HepG2 (cell line): Measurements from ENCODE around the gene RPS6KB2. TPM values are rescaled to one million over a fixed set of nuclear protein-coding genes. Genes with fewer than 3 reads are reported as not detected.

Experiments
- ATAC-seq: fragments of 200-7000 bp; cut with Tn5 transposase; 3 replicates; pipeline ENCODE4 v1.9.1; 2020; ENCODE audit warnings: mild to moderate bottlenecking, moderate library complexity
- BruUV-seq: library from RNA; stranded (reverse); fragments of 400-500 nt; replicated peaks from 2 replicates; lab custom pipeline; 2021; lab: Mats Ljungman, UMichigan
- CTCF ChIA-PET: fragments of 300-600 bp; formaldehyde crosslinking; extraction: SDS; loops from one replicate; lab custom pipeline; 2021; ENCODE audit warnings: low total read pairs, inconsistent platforms, low intra/inter-chr PET ratio; lab: Yijun Ruan, JAX
- POLR2A ChIA-PET: fragments of 350-600 bp; sonication (Branson Sonifier 250); formaldehyde crosslinking; loops from one replicate; lab custom pipeline; 2020; ENCODE audit warnings: antibody characterized with exemption, inconsistent platforms; lab: Yijun Ruan, JAX
- DNase-seq: peaks from one replicate; pipeline ENCODE4 v3.0.0-alpha.2; 2015; ENCODE audit warnings: low spot score
- FAIRE-seq: peaks from 3 replicates; lab custom pipeline; 2011; peaks lifted over from hg19 to GRCh38; lab: Jason Lieb, UNC
- H2AFZ ChIP-seq: one replicate; pipeline ENCODE4 v1.6.1; 2011; ENCODE audit warnings: low read length, inconsistent platforms
- H3K27ac ChIP-seq: fragments of 300-600 bp; 3 replicates; pipeline ENCODE4 v1.8.0; 2011; ENCODE audit warnings: mixed run types, mild to moderate bottlenecking, mixed read lengths, low read length, inconsistent platforms; ENCODE audit not compliant: insufficient read depth; ENCODE audit errors: extremely low read length
- H3K27me3 ChIP-seq, 2 experiments: fragments of 200-600 bp in 1 of 2; 2 replicates in 1 of 2; 3 replicates in 1 of 2; pipeline versions ENCODE4 v1.6.0 to v1.8.0; 2011; ENCODE audit warnings: low read length in 2 of 2, mild to moderate bottlenecking in 2 of 2, moderate library complexity in 2 of 2, inconsistent platforms in 1 of 2; ENCODE audit not compliant: insufficient read depth in 2 of 2, control insufficient read depth in 1 of 2
- H3K36me3 ChIP-seq, 2 experiments: fragments of 200-600 bp in 1 of 2; replicated peaks in 1 of 2; 2 replicates in 1 of 2; 3 replicates in 1 of 2; pipeline versions ENCODE4 v1.5.1 to v1.8.0; 2011; ENCODE audit warnings: low read length in 2 of 2, inconsistent platforms in 1 of 2; ENCODE audit not compliant: insufficient read depth in 2 of 2, control insufficient read depth in 1 of 2
- H3K4me1 ChIP-seq: 2 replicates; pipeline ENCODE4 v1.5.1; 2012; ENCODE audit warnings: low read length, inconsistent platforms; ENCODE audit not compliant: insufficient read depth
- H3K4me2 ChIP-seq: 2 replicates; pipeline ENCODE4 v1.6.0; 2011; ENCODE audit warnings: low read depth, low read length, inconsistent platforms
- H3K4me3 ChIP-seq, 3 experiments: fragments of 200-600 bp in 1 of 3; sonication (generic), shearing (Covaris generic) in 1 of 3; replicated peaks in 1 of 3; 2 replicates each; pipeline ENCODE4 v1.5.1; 2011 to 2016; ENCODE audit warnings: low read length in 3 of 3, inconsistent platforms in 2 of 3, low read depth in 2 of 3, mild to moderate bottlenecking in 2 of 3, control low read depth in 1 of 3, mixed read lengths in 1 of 3; ENCODE audit not compliant: insufficient read depth in 1 of 3
- H3K79me2 ChIP-seq: one replicate; pipeline ENCODE4 v1.6.1; 2011; ENCODE audit warnings: low read length, inconsistent platforms; ENCODE audit not compliant: insufficient read depth
- H3K9ac ChIP-seq: 2 replicates; pipeline ENCODE4 v1.6.0; 2011; ENCODE audit warnings: mild to moderate bottlenecking, low read depth, low read length, inconsistent platforms; ENCODE audit not compliant: insufficient read depth
- H3K9me3 ChIP-seq: 2 replicates; pipeline ENCODE4 v1.5.1; 2012; ENCODE audit warnings: mild to moderate bottlenecking, low read length
- H4K20me1 ChIP-seq: 2 replicates; pipeline ENCODE4 v1.6.0; 2011; ENCODE audit warnings: inconsistent platforms, mild to moderate bottlenecking, low read length, moderate library complexity; ENCODE audit not compliant: insufficient read depth
- ATF7-NPFF ChIP-seq: sonication (generic); formaldehyde crosslinking; IDR thresholded peaks from 2 replicates; pipeline ENCODE4 v1.8.1; 2023; ENCODE audit warnings: mild to moderate bottlenecking, low read depth, missing genetic modification reagents, moderate library complexity
- CSRNP2 ChIP-seq: sonication (generic); formaldehyde crosslinking; conservative IDR thresholded peaks from 2 replicates; pipeline ENCODE4 v1.8.0; 2022; ENCODE audit warnings: low read depth, missing genetic modification reagents
- NR2F1 ChIP-seq, 2 experiments: fragments of 450-650 bp in 1 of 2; formaldehyde crosslinking in 1 of 2; IDR thresholded peaks; 2 replicates each; pipeline versions ENCODE4 v1.5.0 to v1.6.1; 2016 to 2020; ENCODE audit warnings: mild to moderate bottlenecking in 1 of 2, missing compliant biosample characterization in 1 of 2, missing genetic modification reagents in 1 of 2, moderate library complexity in 1 of 2
- POLR2AphosphoS5 ChIP-seq: IDR thresholded peaks from 2 replicates; pipeline ENCODE4 v1.6.1; 2012; ENCODE audit warnings: low read depth, low read length
- SMAD9 ChIP-seq: sonication (generic); formaldehyde crosslinking; IDR thresholded peaks from 2 replicates; pipeline ENCODE4 v1.5.1; 2020; ENCODE audit warnings: mild to moderate bottlenecking, missing genetic modification reagents
- TERF1 ChIP-seq: sonication (generic); formaldehyde crosslinking; IDR thresholded peaks from 2 replicates; pipeline ENCODE4 v1.8.0; 2022; ENCODE audit warnings: mild to moderate bottlenecking, missing genetic modification reagents, moderate library complexity
- THRA ChIP-seq: sonication (generic); formaldehyde crosslinking; IDR thresholded peaks from 2 replicates; pipeline ENCODE4 v1.4.0; 2020; ENCODE audit warnings: missing genetic modification reagents, borderline replicate concordance
- ZBTB49 ChIP-seq: sonication (generic); formaldehyde crosslinking; IDR thresholded peaks from 2 replicates; pipeline ENCODE4 v1.4.0; 2020; ENCODE audit warnings: missing genetic modification reagents, borderline replicate concordance
- ZFP1 ChIP-seq: IDR thresholded peaks from 2 replicates; pipeline ENCODE4 v1.6.1; 2016
- ZFX ChIP-seq: sonication (generic); formaldehyde crosslinking; IDR thresholded peaks from 2 replicates; pipeline ENCODE4 v1.4.0; 2020; ENCODE audit warnings: mild to moderate bottlenecking, low read depth, missing genetic modification reagents, moderate library complexity
- ZMAT3 ChIP-seq: sonication (generic); formaldehyde crosslinking; conservative IDR thresholded peaks from 2 replicates; pipeline ENCODE4 v1.7.0; 2021; ENCODE audit warnings: missing genetic modification reagents
- ZNF451 ChIP-seq: sonication (generic); formaldehyde crosslinking; IDR thresholded peaks from 2 replicates; pipeline ENCODE4 v1.5.0; 2020; ENCODE audit warnings: mild to moderate bottlenecking, missing genetic modification reagents
- ZNF841 ChIP-seq: sonication (generic); formaldehyde crosslinking; IDR thresholded peaks from 2 replicates; pipeline ENCODE4 v1.8.1; 2023; ENCODE audit warnings: missing genetic modification reagents, borderline replicate concordance
- WGBS: methylation state at CpG from one replicate; pipeline ENCODE4 v1.1.6; 2017; ENCODE audit warnings: low lambda C conversion rate; 5-methylcytosine and 5-hydroxymethylcytosine counted together
- in situ Hi-C: cut with HindIII; loops from 2 replicates; pipeline ENCODE4 v1.10.0; 2017; ENCODE audit warnings: low pct_unique_long_range_greater_than_20kb; ENCODE audit not compliant: extremely low pct_ligation_motif_present
- intact Hi-C: fragments of 100-400 bp; cut with micrococcal nuclease; formaldehyde crosslinking; loops from one replicate; pipeline ENCODE4 v1.10.0; 2022; ENCODE audit not compliant: unreplicated experiment
- polyA plus RNA-seq, 8 experiments: library from polyadenylated mRNA; depleted of rRNA in 3 of 8; stranded (reverse) in 7 of 8; unstranded in 1 of 8; fragments of >200 nt; fragmentation: Illumina TruSeq in 4 of 8; extraction: Trizol in 4 of 8; gene quantifications; 2 replicates each; pipeline versions ENCODE4 v1.2.1 to v1.2.3, GENCODE V29; 2011 to 2016; ENCODE audit warnings: low read depth in 4 of 8, missing spikeins in 1 of 8, mixed read lengths in 1 of 8; ENCODE audit not compliant: insufficient read depth in 1 of 8
- total RNA-seq, 5 experiments: library from RNA; depleted of rRNA; stranded (reverse); fragments of >200 nt; fragmentation: Illumina TruSeq; extraction: Trizol; gene quantifications; 2 replicates each; pipeline ENCODE4 v1.2.3, GENCODE V29; 2016; ENCODE audit warnings: low read depth in 1 of 5

RPS6KB2 gene
- total and polyA plus RNA-seq, 2 of the 13 experiments (the other 11 are each of a cell fraction or from before 2014, with no cell fraction given): 52.9 to 54.8 TPM

GRCh38 chr11:67466962-67467771, 38.9 kb downstream of the RPS6KB2 start:
- Histone ChIP-seq H3K4me2 (peak overlapping the region; percentile 97; the same call in 1 of the 2 replicates), H2AFZ (no peak overlapping the region), H3K9me3 (no peaks in the 10 kb centered on the region), H4K20me1 (no peaks in the 10 kb centered on the region), H3K27me3 (no peaks in the 10 kb centered on the region), H3K4me3 (peak overlapping the region in 1 of 3 experiments; percentile 87; a peak in 2 of 6 replicates), H3K4me1 (peaks cover 61% of the 10 kb centered on the region), H3K36me3 (no peaks in the 10 kb centered on the region), H3K79me2 (no peaks in the 10 kb centered on the region), H3K9ac (no peak overlapping the region), H3K27ac (no peak overlapping the region)
- no peak for FAIRE-seq
- ChIA-PET CTCF (no interaction called here), POLR2A (interaction anchor here (1.5 to 2.0 kb wide), 4 partner anchors 16 to 66 kb away, joined by 4 to 22 read pairs (median 9); partner anchors contain the start of genes AIP and PPP1CA)
- no peak for ATAC-seq
- in situ Hi-C loops: loop anchor here (5.0 kb wide), 1 partner anchor 65 kb away; the partner anchor contains the start of genes PPP1CA and TBC1D10C
- WGBS: 78% methylated on average over 11 of the region's 11 CpGs
- no TSS peak for BruUV-seq
- intact Hi-C loops: no loop called here
- no peak for DNase-seq
- no peak for TF ChIP-seq TERF1 (CRISPR knock-in tag)
- TF ChIP-seq ZFX (CRISPR knock-in tag): peak; percentile 8; the same call in 1 of the 2 replicates
- TF ChIP-seq SMAD9 (CRISPR knock-in tag): no peak
- no peak for TF ChIP-seq NR2F1 (CRISPR knock-in tag; IDR thresholded peaks at IDR 0.05)
- TF ChIP-seq ZNF451 (CRISPR knock-in tag): no peak
- TF ChIP-seq CSRNP2 (CRISPR knock-in tag): no peak
- TF ChIP-seq ZMAT3: no peak
- no peak for TF ChIP-seq ZBTB49 (CRISPR knock-in tag)
- TF ChIP-seq ATF7-NPFF (CRISPR knock-in tag): no peak
- TF ChIP-seq ZFP1 (CRISPR knock-in tag): no peak
- TF ChIP-seq THRA: no peak
- TF ChIP-seq ZNF841 (CRISPR knock-in tag): no peak
- no peak for TF ChIP-seq POLR2AphosphoS5
